Astrocyte (in vitro differentiated cells and primary cell): ENCODE measurements around the gene DHRS2. TPM values are rescaled to one million over a fixed set of nuclear protein-coding genes. Genes with fewer than 3 reads are reported as not detected.
"Not testable (repeated sequence)": the region's sequence is repeated elsewhere in the genome, so short reads cannot be mapped to it uniquely, and the experiment has no call there.

Experiments
- DNase-seq: peaks from one replicate; pipeline ENCODE4 v3.0.0-alpha.2; 2010; ENCODE audit warnings: low read depth
- FAIRE-seq: peaks from 2 replicates; lab custom pipeline; 2011; peaks lifted over from hg19 to GRCh38; lab: Jason Lieb, UNC
- H2AFZ ChIP-seq: 2 replicates; pipeline ENCODE4 v1.6.0; 2012; ENCODE audit warnings: low read depth, low read length, inconsistent platforms
- H3K27ac ChIP-seq: 2 replicates; pipeline ENCODE4 v1.5.1; 2011; ENCODE audit warnings: low read depth, low read length, inconsistent platforms
- H3K27me3 ChIP-seq: 2 replicates; pipeline ENCODE4 v1.6.0; 2011; ENCODE audit warnings: low read length, inconsistent platforms; ENCODE audit not compliant: insufficient read depth
- H3K36me3 ChIP-seq: 2 replicates; pipeline ENCODE4 v1.5.1; 2011; ENCODE audit warnings: low read length, inconsistent platforms; ENCODE audit not compliant: insufficient read depth
- H3K4me1 ChIP-seq: 2 replicates; pipeline ENCODE4 v1.5.1; 2011; ENCODE audit warnings: low read length, inconsistent platforms; ENCODE audit not compliant: insufficient read depth
- H3K4me2 ChIP-seq: 2 replicates; pipeline ENCODE4 v1.6.0; 2012; ENCODE audit warnings: low read length, inconsistent platforms
- H3K4me3 ChIP-seq: 2 replicates; pipeline ENCODE4 v1.5.1; 2011; ENCODE audit warnings: low read depth, mild to moderate bottlenecking, low read length, inconsistent platforms; ENCODE audit not compliant: insufficient read depth
- H3K79me2 ChIP-seq: 2 replicates; pipeline ENCODE4 v1.6.0; 2012; ENCODE audit warnings: mild to moderate bottlenecking, low read length, inconsistent platforms; ENCODE audit not compliant: insufficient read depth
- H3K9ac ChIP-seq: 2 replicates; pipeline ENCODE4 v1.6.0; 2012; ENCODE audit warnings: mild to moderate bottlenecking, low read length, inconsistent platforms
- H3K9me3 ChIP-seq: 2 replicates; pipeline ENCODE4 v1.5.1; 2012; ENCODE audit warnings: low read depth, mild to moderate bottlenecking, low read length, inconsistent platforms; ENCODE audit not compliant: insufficient read depth
- H4K20me1 ChIP-seq: 2 replicates; pipeline ENCODE4 v1.6.0; 2012; ENCODE audit warnings: low read length, inconsistent platforms; ENCODE audit not compliant: insufficient read depth
- H3K27ac Mint-ChIP-seq: one replicate; pipeline ENCODE4 v1.8.0; 2021; ENCODE audit warnings: mild to moderate bottlenecking, mixed read lengths; ENCODE audit not compliant: unreplicated experiment
- H3K27me3 Mint-ChIP-seq: one replicate; pipeline ENCODE4 v1.8.0; 2021; ENCODE audit warnings: low read depth, mixed read lengths; ENCODE audit not compliant: unreplicated experiment
- H3K36me3 Mint-ChIP-seq: one replicate; pipeline ENCODE4 v1.8.0; 2021; ENCODE audit warnings: low read depth, mixed read lengths; ENCODE audit not compliant: unreplicated experiment
- H3K4me1 Mint-ChIP-seq: one replicate; pipeline ENCODE4 v1.8.0; 2021; ENCODE audit warnings: low read depth, mixed read lengths; ENCODE audit not compliant: unreplicated experiment
- H3K4me3 Mint-ChIP-seq: one replicate; pipeline ENCODE4 v1.8.0; 2021; ENCODE audit warnings: mild to moderate bottlenecking, moderate library complexity, mixed read lengths; ENCODE audit not compliant: unreplicated experiment
- H3K9me3 Mint-ChIP-seq: one replicate; pipeline ENCODE4 v1.8.0; 2021; ENCODE audit warnings: mild to moderate bottlenecking, mixed read lengths; ENCODE audit not compliant: unreplicated experiment
- EZH2 ChIP-seq: IDR thresholded peaks from 2 replicates; pipeline ENCODE4 v1.6.1; 2012; ENCODE audit warnings: mild to moderate bottlenecking, low read length, inconsistent platforms; ENCODE audit not compliant: insufficient read depth
- total RNA-seq: library from RNA; stranded (reverse); gene quantifications from 2 replicates; pipeline ENCODE4 v1.2.1, GENCODE V29; 2021
- TF ChIP-seq, protein P1 (sequence below): IDR thresholded peaks from 2 replicates; pipeline ENCODE4 v1.5.1; 2011; ENCODE audit warnings: low read depth, mild to moderate bottlenecking, inconsistent platforms, low read length, moderate library complexity; ENCODE audit not compliant: insufficient read depth

DHRS2 gene
- total RNA-seq, 1 donor from 2014 or later: 1.1 TPM

DNA sequence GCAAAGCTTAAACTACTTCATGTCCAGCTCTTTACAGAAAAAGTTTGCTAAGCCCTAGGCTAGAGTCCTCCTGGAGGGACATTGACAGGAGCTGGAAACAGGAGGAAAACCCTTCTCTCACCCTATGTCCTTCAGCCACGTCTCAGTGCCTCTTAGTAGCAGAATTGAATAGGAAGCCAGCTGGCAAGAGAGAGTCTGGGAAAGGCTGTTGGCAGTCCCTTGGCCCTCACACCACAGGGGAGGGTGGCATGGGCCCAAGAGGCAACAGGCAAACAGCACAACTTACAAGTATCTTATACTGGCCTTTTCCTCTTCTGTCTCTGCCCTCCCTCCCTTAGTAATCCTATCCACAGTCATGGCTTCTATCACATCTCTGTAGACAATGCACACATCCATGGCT is 27.7 kb upstream of the DHRS2 start:
- peaks cover 3% of the 10 kb centered on the region for H3K27me3 Mint-ChIP-seq
- TF ChIP-seq EZH2: no peak
- TF ChIP-seq, protein P1, sequence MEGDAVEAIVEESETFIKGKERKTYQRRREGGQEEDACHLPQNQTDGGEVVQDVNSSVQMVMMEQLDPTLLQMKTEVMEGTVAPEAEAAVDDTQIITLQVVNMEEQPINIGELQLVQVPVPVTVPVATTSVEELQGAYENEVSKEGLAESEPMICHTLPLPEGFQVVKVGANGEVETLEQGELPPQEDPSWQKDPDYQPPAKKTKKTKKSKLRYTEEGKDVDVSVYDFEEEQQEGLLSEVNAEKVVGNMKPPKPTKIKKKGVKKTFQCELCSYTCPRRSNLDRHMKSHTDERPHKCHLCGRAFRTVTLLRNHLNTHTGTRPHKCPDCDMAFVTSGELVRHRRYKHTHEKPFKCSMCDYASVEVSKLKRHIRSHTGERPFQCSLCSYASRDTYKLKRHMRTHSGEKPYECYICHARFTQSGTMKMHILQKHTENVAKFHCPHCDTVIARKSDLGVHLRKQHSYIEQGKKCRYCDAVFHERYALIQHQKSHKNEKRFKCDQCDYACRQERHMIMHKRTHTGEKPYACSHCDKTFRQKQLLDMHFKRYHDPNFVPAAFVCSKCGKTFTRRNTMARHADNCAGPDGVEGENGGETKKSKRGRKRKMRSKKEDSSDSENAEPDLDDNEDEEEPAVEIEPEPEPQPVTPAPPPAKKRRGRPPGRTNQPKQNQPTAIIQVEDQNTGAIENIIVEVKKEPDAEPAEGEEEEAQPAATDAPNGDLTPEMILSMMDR: no peak
- Histone ChIP-seq H3K27ac (no peak overlapping the region), H3K79me2 (no peaks in the 10 kb centered on the region), H3K9me3 (no peaks in the 10 kb centered on the region), H3K4me3 (no peak overlapping the region), H3K36me3 (no peaks in the 10 kb centered on the region), H4K20me1 (no peaks in the 10 kb centered on the region), H3K27me3 (peaks cover 3% of the 10 kb centered on the region), H3K4me2 (no peak overlapping the region), H3K9ac (no peak overlapping the region), H3K4me1 (no peaks in the 10 kb centered on the region), H2AFZ (no peak overlapping the region)
- H3K4me1 Mint-ChIP-seq: peaks cover 10% of the 10 kb centered on the region
- DNase-seq: no peak
- no peak overlapping the region for H3K27ac Mint-ChIP-seq
- H3K9me3 Mint-ChIP-seq: peaks cover 3% of the 10 kb centered on the region
- no peak overlapping the region for H3K4me3 Mint-ChIP-seq
- H3K36me3 Mint-ChIP-seq: no peaks in the 10 kb centered on the region
- FAIRE-seq: no peak

DNA sequence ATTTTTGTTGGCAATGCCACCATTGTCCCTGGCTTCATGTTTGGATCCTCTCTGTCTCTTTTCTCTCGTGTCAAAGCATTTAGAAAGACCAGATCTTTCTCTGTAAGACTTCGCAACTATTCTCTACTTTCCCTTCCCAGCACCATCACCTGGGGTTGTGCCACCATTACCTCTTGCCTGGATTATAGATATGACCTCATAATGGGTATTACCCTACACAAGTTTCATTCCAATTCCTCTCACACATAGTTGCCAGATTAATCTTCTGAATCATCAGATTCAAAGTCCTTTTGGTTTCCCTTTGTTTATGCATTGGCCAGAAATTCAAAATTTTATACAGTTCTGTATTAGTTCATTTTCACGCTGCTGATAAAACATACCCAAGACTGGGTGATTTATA is 27.2 kb upstream of the DHRS2 start:
- Histone ChIP-seq H3K4me1 (no peaks in the 10 kb centered on the region), H3K27ac (no peak overlapping the region), H3K9me3 (no peaks in the 10 kb centered on the region), H3K27me3 (peaks cover 3% of the 10 kb centered on the region), H2AFZ (no peak overlapping the region), H3K36me3 (no peaks in the 10 kb centered on the region), H3K9ac (no peak overlapping the region), H3K4me3 (no peak overlapping the region), H3K79me2 (no peaks in the 10 kb centered on the region), H3K4me2 (no peak overlapping the region), H4K20me1 (no peaks in the 10 kb centered on the region)
- peaks cover 3% of the 10 kb centered on the region for H3K27me3 Mint-ChIP-seq
- peaks cover 3% of the 10 kb centered on the region for H3K9me3 Mint-ChIP-seq
- no peak for DNase-seq
- no peak for TF ChIP-seq EZH2
- TF ChIP-seq, protein P1: no peak
- H3K4me1 Mint-ChIP-seq: peaks cover 10% of the 10 kb centered on the region
- H3K36me3 Mint-ChIP-seq: no peaks in the 10 kb centered on the region
- no peak overlapping the region for H3K27ac Mint-ChIP-seq
- no peak overlapping the region for H3K4me3 Mint-ChIP-seq
- no peak for FAIRE-seq

DNA sequence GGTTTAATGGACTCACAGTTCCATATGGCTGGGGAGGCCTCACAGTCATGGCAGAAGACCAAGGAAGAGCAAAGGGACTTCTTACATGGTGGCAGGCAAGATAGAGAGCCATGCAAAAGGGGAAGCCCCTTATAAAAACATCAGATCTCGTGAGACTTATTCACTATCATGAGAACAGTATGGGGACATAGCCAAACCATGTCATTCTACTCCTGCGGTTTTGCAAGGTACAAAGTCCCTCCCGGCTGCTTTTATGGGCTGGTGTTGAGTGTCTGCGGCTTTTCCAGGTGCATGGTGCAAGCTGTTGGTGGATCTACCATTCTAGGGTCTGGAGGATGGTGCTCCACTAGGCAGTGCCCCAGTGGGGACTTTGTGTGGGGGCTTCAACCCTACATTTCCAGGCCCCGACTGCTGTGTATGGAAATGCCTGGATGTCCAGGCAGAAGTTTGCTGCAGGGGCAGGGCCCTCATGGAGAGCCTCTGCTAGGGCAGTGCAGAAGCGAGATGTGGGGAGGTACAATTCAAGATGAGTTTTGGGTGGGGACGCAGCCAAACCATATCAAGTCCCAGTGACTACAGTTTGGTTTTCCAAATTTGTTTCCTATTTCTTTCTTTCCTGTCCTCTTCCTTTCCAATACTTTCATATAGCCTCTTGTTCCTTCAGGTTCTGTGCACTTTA is 26.6 kb upstream of the DHRS2 start:
- not testable (repeated sequence) for H2AFZ ChIP-seq, H4K20me1 ChIP-seq, H3K9me3 Mint-ChIP-seq, H3K4me3 ChIP-seq, H3K79me2 ChIP-seq, H3K4me1 Mint-ChIP-seq, H3K27me3 ChIP-seq, H3K4me1 ChIP-seq, H3K36me3 Mint-ChIP-seq, FAIRE-seq, H3K27ac ChIP-seq, H3K4me3 Mint-ChIP-seq, H3K36me3 ChIP-seq, H3K4me2 ChIP-seq, H3K27me3 Mint-ChIP-seq, H3K9me3 ChIP-seq, DNase-seq, H3K27ac Mint-ChIP-seq, H3K9ac ChIP-seq
